Measurements from ENCODE around the gene PHACTR3.

- TF ChIP-seq CTCF (IDR thresholded peaks at IDR 0.05) (no peak), SIN3A (IDR thresholded peaks at IDR 0.05; ENCODE audit: borderline replicate concordance, insufficient read depth, low read depth, low read length) (no peak), POLR2AphosphoS5 (IDR thresholded peaks at IDR 0.05; ENCODE audit: low read depth, low read length) (no peak), TCF7L2 (IDR thresholded peaks at IDR 0.05; ENCODE audit: low read depth, low read length) (no peak)
Measured at GRCh38 chr20:59747671-59748515, 143.6 kb downstream of the PHACTR3 start.
